Measurements from ENCODE around the gene PTHLH. TPM values are rescaled to one million over a fixed set of nuclear protein-coding genes. Genes with fewer than 3 reads are reported as not detected.

The PTHLH gene
- total RNA-seq (2014; rRNA removed; shearing (Covaris generic)), result 3.8 and 4.4 TPM in 2 replicates

DNA sequence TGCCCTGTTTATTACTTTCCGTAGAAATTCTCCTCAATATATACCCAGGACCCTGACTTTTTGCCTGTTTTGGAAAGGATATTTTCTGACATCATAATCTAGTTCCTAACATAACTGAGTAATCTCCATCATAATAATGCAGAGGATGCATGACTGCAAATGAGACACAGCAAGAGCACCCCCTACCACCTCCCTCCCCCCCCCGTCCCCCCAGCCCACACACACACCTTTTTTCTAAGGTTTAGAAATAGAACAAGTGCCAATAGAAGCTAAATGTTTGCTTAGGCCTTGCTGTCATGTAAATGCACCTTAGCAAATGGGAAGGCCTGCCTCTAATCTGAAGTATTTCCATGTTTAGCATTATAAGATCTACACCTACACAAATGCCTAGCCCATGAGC, at the start of gene PTHLH:
Gene PTHLH (minus strand): TSS at position 13 of the 400 bp plus-strand sequence. CDS start 3,239 bp downstream, outside the sequence.
- no peak for DNase-seq (ENCODE audit: low read depth in 1 of 2, low spot score in 2 of 2)

DNA sequence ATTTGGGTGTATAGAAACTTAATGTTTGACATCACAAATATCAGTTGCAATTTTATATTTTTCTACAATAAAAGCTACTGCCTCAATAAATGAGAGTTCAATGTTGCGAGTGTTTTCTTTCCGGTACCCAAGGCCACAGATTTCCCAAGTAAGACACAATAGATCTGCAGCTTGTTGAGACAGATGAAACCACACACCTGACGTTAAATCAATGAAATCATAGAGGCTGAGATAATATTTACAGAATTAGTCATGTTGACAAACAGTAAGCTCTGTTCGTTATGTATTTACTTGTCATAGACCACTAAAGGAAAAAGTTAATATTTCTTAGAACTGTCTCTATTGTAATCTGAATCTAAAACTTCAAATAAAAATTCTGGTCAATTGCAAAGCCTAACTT, 49.2 kb upstream of the PTHLH start:
- DNase-seq (ENCODE audit: low read depth in 1 of 2, low spot score in 2 of 2), result no peak
- H3K4me1 ChIP-seq (replicated peaks), result peaks cover 25% of the 10 kb centered on the region
- H3K27ac ChIP-seq, result no peak overlapping the region
- H3K36me3 ChIP-seq, result no peaks in the 10 kb centered on the region
- H3K9me3 ChIP-seq (replicated peaks), result no peaks in the 10 kb centered on the region
- no peaks in the 10 kb centered on the region for H3K27me3 ChIP-seq (replicated peaks)
- H3K4me3 ChIP-seq, result no peak overlapping the region

More for the DNA sequence above, at the start of gene PTHLH:
- Histone ChIP-seq H3K4me3 (no peak within 1 kb of the TSS), H3K27me3 (replicated peaks) (0 out of 2 replicates have a peak, but pooled peaks cover 3% of the 10 kb centered on the region), H3K27ac (no peak within 1 kb of the TSS), H3K4me1 (replicated peaks) (peaks cover 25% of the 10 kb centered on the region), H3K9me3 (replicated peaks) (no peaks in the 10 kb centered on the region), H3K36me3 (no peaks in the 10 kb centered on the region)

DNA sequence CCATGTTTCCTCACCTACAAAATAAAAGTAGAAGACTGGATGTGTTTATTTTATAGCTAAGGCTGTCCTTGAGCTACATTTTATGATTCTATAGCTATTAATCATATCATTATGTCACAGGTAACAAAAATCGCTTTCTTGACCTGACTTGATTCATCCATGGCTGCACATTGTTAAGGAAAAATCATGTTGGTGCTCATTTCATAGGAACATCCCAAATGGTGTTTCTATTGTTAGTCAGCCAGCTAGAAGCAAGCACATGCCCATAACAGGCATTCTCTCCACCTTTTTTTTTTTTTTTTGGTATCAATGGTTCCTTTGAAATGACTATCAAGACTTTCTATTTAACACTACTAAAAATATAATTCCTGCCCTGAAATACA, 45.3 kb upstream of the PTHLH start:
- no peaks in the 10 kb centered on the region for H3K36me3 ChIP-seq
- no peak for DNase-seq (ENCODE audit: low read depth in 1 of 2, low spot score in 2 of 2)
- H3K27me3 ChIP-seq (replicated peaks), result no peaks in the 10 kb centered on the region

GRCh38 chr12:28017126-28017872, 44.8 kb upstream of the PTHLH start:
- Histone ChIP-seq H3K36me3 (no peaks in the 10 kb centered on the region), H3K9me3 (replicated peaks) (no peaks in the 10 kb centered on the region), H3K4me1 (replicated peaks) (no peaks in the 10 kb centered on the region), H3K27me3 (replicated peaks) (no peaks in the 10 kb centered on the region), H3K27ac (no peak overlapping the region), H3K4me3 (no peak overlapping the region)
- no peak for DNase-seq (ENCODE audit: low read depth in 1 of 2, low spot score in 2 of 2)

More for the DNA sequence above, 45.3 kb upstream of the PTHLH start:
- Histone ChIP-seq H3K27ac (no peak overlapping the region), H3K9me3 (replicated peaks) (no peaks in the 10 kb centered on the region), H3K4me1 (replicated peaks) (peaks cover 2% of the 10 kb centered on the region), H3K4me3 (no peak overlapping the region)

DNA sequence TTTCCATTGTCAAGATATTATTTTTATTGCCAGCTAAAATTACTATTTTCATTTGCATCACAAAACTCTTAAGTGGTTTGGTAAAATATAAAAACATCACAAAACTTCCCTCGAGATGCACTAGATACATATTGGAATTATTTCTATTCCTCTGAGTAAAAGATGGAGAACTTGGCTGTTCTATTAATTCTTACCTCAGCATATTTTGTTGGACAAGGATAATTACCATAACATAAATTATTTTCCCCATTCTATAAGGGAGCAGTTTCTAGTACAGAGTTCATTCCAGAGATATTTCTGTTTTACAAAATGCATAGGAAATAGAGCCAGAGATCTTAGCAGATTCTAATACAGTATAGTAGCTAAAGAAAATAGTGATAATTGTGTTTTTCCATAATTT, 42.6 kb upstream of the PTHLH start:
- Histone ChIP-seq H3K4me3 (no peak overlapping the region), H3K27ac (no peak overlapping the region), H3K4me1 (replicated peaks) (no peaks in the 10 kb centered on the region), H3K36me3 (no peaks in the 10 kb centered on the region), H3K9me3 (replicated peaks) (no peaks in the 10 kb centered on the region), H3K27me3 (replicated peaks) (no peaks in the 10 kb centered on the region)
- DNase-seq (ENCODE audit: low read depth in 1 of 2, low spot score in 2 of 2), result no peak

DNA sequence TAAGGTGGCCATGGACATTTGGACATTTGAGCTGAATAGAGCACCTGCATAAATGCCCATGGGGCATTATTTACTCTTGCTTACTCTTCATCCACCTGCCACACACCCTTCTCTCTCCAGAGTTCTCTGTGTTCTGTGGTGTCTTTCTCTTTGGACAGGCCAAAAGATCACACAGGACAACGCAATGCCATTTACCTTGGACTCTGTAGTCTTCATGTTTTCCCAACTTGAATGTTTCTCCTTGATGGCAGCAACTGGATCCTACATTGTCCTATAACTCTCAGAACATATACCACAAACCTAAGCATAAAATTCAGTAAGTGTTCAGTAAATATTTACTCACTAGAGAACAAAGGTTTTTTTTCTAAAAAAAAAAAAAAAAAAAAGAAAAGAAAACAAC, 41.7 kb upstream of the PTHLH start:
- Histone ChIP-seq H3K36me3 (no peaks in the 10 kb centered on the region), H3K4me1 (replicated peaks) (no peaks in the 10 kb centered on the region), H3K27me3 (replicated peaks) (no peaks in the 10 kb centered on the region), H3K9me3 (replicated peaks) (no peaks in the 10 kb centered on the region), H3K4me3 (no peak overlapping the region), H3K27ac (no peak overlapping the region)
- DNase-seq (ENCODE audit: low read depth in 1 of 2, low spot score in 2 of 2), result no peak

DNA sequence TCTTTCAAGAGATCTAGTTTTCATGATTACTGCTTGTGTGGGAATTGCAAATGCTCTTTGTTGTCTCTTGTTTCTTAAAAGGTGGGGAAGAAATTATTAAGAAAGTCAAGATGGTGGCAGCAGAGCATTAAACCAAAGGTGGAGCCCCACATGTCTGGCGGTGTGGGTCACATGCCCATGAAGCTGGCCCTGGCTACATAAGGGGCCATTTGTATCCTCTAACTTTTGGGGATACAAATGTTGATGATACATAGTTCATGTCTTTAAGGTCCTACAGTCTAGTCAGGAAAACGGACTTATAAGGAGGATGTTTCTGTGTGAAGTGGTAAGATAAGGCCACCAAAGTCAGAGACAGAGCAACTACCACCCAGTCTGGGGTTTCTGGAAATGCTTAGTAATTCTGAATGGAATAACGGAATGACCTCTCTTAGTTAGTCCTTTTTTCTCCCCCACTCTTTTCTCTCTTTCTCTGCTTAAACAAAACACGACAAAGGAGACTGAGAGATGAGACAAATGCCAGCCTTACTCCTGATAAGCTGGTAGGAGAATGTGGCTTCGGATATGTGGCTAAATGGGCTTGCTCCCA, 39.9 kb upstream of the PTHLH start:
- Histone ChIP-seq H3K27ac (no peak overlapping the region), H3K4me1 (replicated peaks) (no peaks in the 10 kb centered on the region), H3K4me3 (no peak overlapping the region), H3K36me3 (no peaks in the 10 kb centered on the region), H3K27me3 (replicated peaks) (no peaks in the 10 kb centered on the region), H3K9me3 (replicated peaks) (no peaks in the 10 kb centered on the region)
- no peak for DNase-seq (ENCODE audit: low read depth in 1 of 2, low spot score in 2 of 2)

- H3K36me3 ChIP-seq, result no peaks in the 10 kb centered on the region
- H3K27ac ChIP-seq, result no peak overlapping the region
- no peaks in the 10 kb centered on the region for H3K27me3 ChIP-seq (replicated peaks)
- no peak overlapping the region for H3K4me3 ChIP-seq
- DNase-seq (ENCODE audit: low read depth in 1 of 2, low spot score in 2 of 2), result no peak
- H3K9me3 ChIP-seq (replicated peaks), result no peaks in the 10 kb centered on the region
- H3K4me1 ChIP-seq (replicated peaks), result no peaks in the 10 kb centered on the region
These were observed 37.5 kb upstream of the PTHLH start for GRCh38 chr12:28010036-28010435.

DNA sequence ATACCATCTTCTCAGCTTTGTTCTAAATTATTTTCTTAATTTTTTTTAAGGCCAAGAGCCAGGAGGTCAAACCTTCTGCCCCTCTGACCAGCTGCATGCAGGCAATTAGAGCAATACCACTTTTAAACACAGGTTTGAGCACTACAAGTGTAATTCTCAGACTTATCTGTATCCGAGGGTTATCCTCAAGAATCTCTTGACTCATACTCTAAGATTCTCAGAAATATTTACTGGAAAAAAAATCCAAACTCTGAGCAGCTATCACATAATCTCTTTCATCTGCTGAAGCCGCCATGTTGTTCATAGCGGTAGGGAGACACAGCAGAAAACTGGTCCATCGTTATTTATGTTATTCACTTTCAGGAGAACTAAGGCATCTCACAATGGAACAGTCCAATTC, 27.4 kb upstream of the PTHLH start:
- Histone ChIP-seq H3K4me3 (no peak overlapping the region), H3K27ac (no peak overlapping the region), H3K9me3 (replicated peaks) (no peaks in the 10 kb centered on the region), H3K4me1 (replicated peaks) (no peaks in the 10 kb centered on the region), H3K27me3 (replicated peaks) (no peaks in the 10 kb centered on the region), H3K36me3 (no peaks in the 10 kb centered on the region)
- no peak for DNase-seq (ENCODE audit: low read depth in 1 of 2, low spot score in 2 of 2)

DNA sequence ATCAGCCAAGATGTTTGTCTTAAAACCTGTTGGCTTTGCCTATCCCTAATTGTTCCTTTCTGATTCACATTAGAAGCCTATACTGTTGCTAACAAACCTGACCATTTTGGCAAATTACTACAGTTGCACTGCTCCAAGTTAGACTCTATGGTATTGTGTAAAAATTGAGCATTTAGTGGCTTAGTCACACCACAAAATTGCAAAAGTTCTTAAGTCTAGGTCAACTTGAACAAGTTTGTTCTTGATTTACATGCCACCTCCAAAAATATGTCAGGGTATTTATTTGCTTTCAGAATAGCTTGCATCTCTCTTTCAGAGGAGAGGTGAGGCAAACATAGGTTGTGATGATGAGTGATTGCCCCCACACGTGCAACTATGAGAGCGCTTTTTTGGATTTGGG, 27.0 kb upstream of the PTHLH start:
- Histone ChIP-seq H3K4me3 (no peak overlapping the region), H3K9me3 (replicated peaks) (no peaks in the 10 kb centered on the region), H3K4me1 (replicated peaks) (no peaks in the 10 kb centered on the region), H3K27ac (no peak overlapping the region), H3K36me3 (no peaks in the 10 kb centered on the region), H3K27me3 (replicated peaks) (no peaks in the 10 kb centered on the region)
- DNase-seq (ENCODE audit: low read depth in 1 of 2, low spot score in 2 of 2), result no peak

DNA sequence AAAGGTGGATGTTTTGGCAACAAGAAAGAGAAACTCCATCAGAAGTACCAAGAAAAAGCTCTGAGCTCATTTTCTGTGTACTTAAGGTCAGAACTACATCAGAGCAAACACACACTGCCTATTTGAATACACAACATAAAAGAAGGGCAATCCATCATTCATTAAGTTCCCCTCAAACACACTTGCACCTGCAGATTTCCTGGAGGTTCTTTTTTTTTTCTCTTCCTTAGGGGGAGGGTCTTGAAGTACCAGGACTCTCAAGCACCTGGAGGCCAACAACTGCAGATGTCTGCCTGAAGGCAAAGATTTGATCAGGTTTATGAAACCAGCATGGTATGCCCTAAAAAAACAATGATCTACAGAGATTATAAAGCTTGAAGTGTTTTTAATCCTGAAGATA, 26.1 kb upstream of the PTHLH start:
- H3K27me3 ChIP-seq (replicated peaks), result no peaks in the 10 kb centered on the region
- H3K4me3 ChIP-seq, result no peak overlapping the region
- H3K4me1 ChIP-seq (replicated peaks), result no peaks in the 10 kb centered on the region
- no peak for DNase-seq (ENCODE audit: low read depth in 1 of 2, low spot score in 2 of 2)
- H3K27ac ChIP-seq, result no peak overlapping the region
- H3K9me3 ChIP-seq (replicated peaks), result no peaks in the 10 kb centered on the region
- no peaks in the 10 kb centered on the region for H3K36me3 ChIP-seq

GRCh38 chr12:27998170-27998569, 25.6 kb upstream of the PTHLH start:
- no peak overlapping the region for H3K4me3 ChIP-seq
- DNase-seq (ENCODE audit: low read depth in 1 of 2, low spot score in 2 of 2), result no peak
- H3K4me1 ChIP-seq (replicated peaks), result no peaks in the 10 kb centered on the region
- H3K27me3 ChIP-seq (replicated peaks), result no peaks in the 10 kb centered on the region
- no peak overlapping the region for H3K27ac ChIP-seq
- H3K9me3 ChIP-seq (replicated peaks), result no peaks in the 10 kb centered on the region
- no peaks in the 10 kb centered on the region for H3K36me3 ChIP-seq

DNA sequence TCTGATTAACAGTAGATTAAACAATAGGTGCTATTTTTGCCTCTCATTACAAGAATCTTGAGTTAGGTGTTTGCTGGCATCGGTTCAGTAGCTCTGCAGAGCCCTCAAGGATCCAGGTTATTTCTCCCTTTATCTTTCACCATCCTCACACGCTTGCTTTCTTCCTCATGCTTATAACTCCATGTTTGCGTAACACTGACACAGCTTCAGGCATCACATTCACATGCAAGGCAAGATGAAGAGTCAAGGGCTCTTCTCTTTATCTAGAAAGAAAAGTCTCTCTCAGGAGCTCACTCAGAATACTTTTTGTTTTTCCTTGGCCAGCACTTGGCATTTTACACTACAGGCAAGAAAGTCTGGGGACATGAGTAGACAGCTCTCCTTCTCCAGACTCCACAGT, 24.2 kb upstream of the PTHLH start:
- Histone ChIP-seq H3K4me3 (no peak overlapping the region), H3K27me3 (replicated peaks) (no peaks in the 10 kb centered on the region), H3K4me1 (replicated peaks) (no peaks in the 10 kb centered on the region), H3K9me3 (replicated peaks) (no peaks in the 10 kb centered on the region), H3K36me3 (no peaks in the 10 kb centered on the region), H3K27ac (no peak overlapping the region)
- no peak for DNase-seq (ENCODE audit: low read depth in 1 of 2, low spot score in 2 of 2)

- Histone ChIP-seq H3K4me1 (replicated peaks) (no peaks in the 10 kb centered on the region), H3K36me3 (no peaks in the 10 kb centered on the region), H3K9me3 (replicated peaks) (no peaks in the 10 kb centered on the region), H3K27me3 (replicated peaks) (no peaks in the 10 kb centered on the region), H3K27ac (no peak overlapping the region), H3K4me3 (no peak overlapping the region)
- DNase-seq (ENCODE audit: low read depth in 1 of 2, low spot score in 2 of 2), result no peak
These were observed 22.9 kb upstream of the PTHLH start for GRCh38 chr12:27995406-27995805.
